ENCODE results near the gene PRDM16. TPM values are rescaled to one million over a fixed set of nuclear protein-coding genes. Genes with fewer than 3 reads are reported as not detected.

Gene PRDM16
- total RNA-seq, 1 experiment from 2014 or later, result 0.17 TPM

GRCh38 chr1:3444736-3445135, 375.7 kb downstream of the PRDM16 start:
- Histone ChIP-seq H2AK5ac (ENCODE audit: insufficient read length, low read length) (no peak overlapping the region), H3K23ac (ENCODE audit: insufficient read length, low read depth, low read length) (no peak overlapping the region), H2AFZ (ENCODE audit: low read length) (no peak overlapping the region), H3K14ac (ENCODE audit: insufficient read depth, low read length) (no peak overlapping the region), H2BK12ac (ENCODE audit: insufficient read length, low read depth, low read length) (no peak overlapping the region), H3K79me1 (ENCODE audit: insufficient read depth, low read depth, low read length, poor library complexity, severe bottlenecking) (no peaks in the 10 kb centered on the region), H3K4me2 (ENCODE audit: insufficient read depth, insufficient read length, low read length) (no peak overlapping the region), H4K20me1 (ENCODE audit: control insufficient read depth, insufficient read depth, insufficient read length) (no peaks in the 10 kb centered on the region), H3T11ph (ENCODE audit: low read length) (no peak overlapping the region), H4K91ac (ENCODE audit: insufficient read length, low read depth, low read length) (no peak overlapping the region), H4K8ac (replicated peaks; ENCODE audit: insufficient read length, low read depth, low read length) (no peak overlapping the region), H3K27ac (ENCODE audit: insufficient read length, low read depth, low read length) (no peak overlapping the region), H3K23me2 (ENCODE audit: insufficient read length, low read depth, low read length, poor library complexity, severe bottlenecking) (no peaks in the 10 kb centered on the region), H3K9me3 (ENCODE audit: control insufficient read depth, low read depth, low read length) (no peaks in the 10 kb centered on the region), H3K79me2 (ENCODE audit: insufficient read depth, low read length) (no peaks in the 10 kb centered on the region), H2BK15ac (ENCODE audit: low read depth, low read length) (no peak overlapping the region), H2BK120ac (ENCODE audit: low read depth, low read length, poor library complexity, severe bottlenecking) (no peak overlapping the region), H3K56ac (ENCODE audit: insufficient read length, low read depth, low read length) (no peak overlapping the region), H3K4ac (ENCODE audit: low read depth, low read length) (no peak overlapping the region), H2BK20ac (ENCODE audit: low read depth, low read length, poor library complexity, severe bottlenecking) (no peak overlapping the region), H2BK5ac (ENCODE audit: insufficient read length, low read length) (no peak overlapping the region), H3K9ac (ENCODE audit: extremely low read depth, insufficient read length, low read length) (no peak overlapping the region), H3K27me3 (ENCODE audit: insufficient read depth, low read length) (no peaks in the 10 kb centered on the region; the same call in 1 of the 2 replicates), H3K4me1 (ENCODE audit: insufficient read depth, low read length) (no peaks in the 10 kb centered on the region), H4K5ac (ENCODE audit: insufficient read length, low read depth, low read length) (no peak overlapping the region), H3K18ac (ENCODE audit: insufficient read length, low read depth, low read length) (no peak overlapping the region)
- Mint-ChIP-seq H3K27me3 (ENCODE audit: low read depth) (peaks cover 23% of the 10 kb centered on the region), H3K4me1 (peaks cover 9 to 14% of the 10 kb centered on the region in 2 experiments; a peak in 3 of 4 replicates), H3K4me3 (no peak overlapping the region), H3K27ac (peak overlapping the region in 1 of 3 experiments; percentile 40; a peak in 1 of 7 replicates), H3K36me3 (ENCODE audit: insufficient read depth in 1 of 3, low read depth in 3 of 3) (no peaks in the 10 kb centered on the region), H3K9me3 (no peaks in the 10 kb centered on the region; a peak in 1 of 5 replicates)
- TF ChIP-seq CTCF (conservative IDR thresholded peaks at IDR 0.05), result no peak
- no peak for DNase-seq
- no CpG with 5 or more reads among the region's 10 CpGs for WGBS (ENCODE audit: extremely low coverage, insufficient read length, low lambda C conversion rate)

Data from H9 (cell line).